Cardiac muscle cell (in vitro differentiated cells and primary cell): Measurements from ENCODE around the gene SH3PXD2B. TPM values are rescaled to one million over a fixed set of nuclear protein-coding genes. Genes with fewer than 3 reads are reported as not detected.
"Not testable (repeated sequence)": the region's sequence is repeated elsewhere in the genome, so short reads cannot be mapped to it uniquely, and the experiment has no call there.

Experiments
- DNase-seq, 2 donors: peaks; one replicate each; pipeline versions ENCODE4 v3.0.0 to v3.0.0-alpha.2; 2010 to 2017; ENCODE audit warnings: low read depth in 1 of 2, low spot score in 1 of 2
- H3K27ac ChIP-seq: fragments of 200-600 bp; sonication (generic); 2 replicates; pipeline ENCODE4 v1.5.1; 2016
- H3K27me3 ChIP-seq: fragments of 200-600 bp; sonication (generic); 2 replicates; pipeline ENCODE4 v1.6.0; 2016; ENCODE audit warnings: control low read depth
- H3K36me3 ChIP-seq: fragments of 200-600 bp; sonication (generic); 2 replicates; pipeline ENCODE4 v1.5.1; 2016; ENCODE audit warnings: control low read depth
- H3K4me1 ChIP-seq: fragments of 200-600 bp; sonication (generic); 2 replicates; pipeline ENCODE4 v1.8.1; 2017; ENCODE audit warnings: low read depth, mild to moderate bottlenecking, mixed run types
- H3K4me3 ChIP-seq: fragments of 200-600 bp; sonication (generic); 2 replicates; pipeline ENCODE4 v1.5.1; 2016; ENCODE audit warnings: mild to moderate bottlenecking
- H3K9me3 ChIP-seq: fragments of 200-600 bp; sonication (generic); 2 replicates; pipeline ENCODE4 v1.5.1; 2017; ENCODE audit warnings: low read depth, mild to moderate bottlenecking, control low read depth
- CTCF ChIP-seq: IDR thresholded peaks from 2 replicates; pipeline ENCODE4 v1.5.1; 2012; ENCODE audit warnings: low read depth, mild to moderate bottlenecking, low read length
- polyA plus RNA-seq: library from polyadenylated mRNA; unstranded; fragments of >200 nt; fragmentation: Nextera tagmentation; extraction: Ambion mirVana; gene quantifications from 2 replicates; pipeline ENCODE4 v1.2.1, GENCODE V29; 2016
- total RNA-seq: library from RNA; depleted of rRNA; stranded (reverse); fragments of >200 nt; gene quantifications from 2 replicates; pipeline ENCODE4 v1.2.3, GENCODE V29; 2016

SH3PXD2B gene
- total and polyA plus RNA-seq, 2 experiments from 2014 or later, result 13.9 to 27.6 TPM

GRCh38 chr5:172411484-172412072, 42.7 kb downstream of the SH3PXD2B start:
- Histone ChIP-seq H3K9me3 (no peaks in the 10 kb centered on the region), H3K27ac (no peak overlapping the region), H3K4me1 (no peaks in the 10 kb centered on the region), H3K27me3 (no peaks in the 10 kb centered on the region), H3K4me3 (no peak overlapping the region), H3K36me3 (no peaks in the 10 kb centered on the region)
- TF ChIP-seq CTCF, result no peak
- peak in 1 of 2 donors; percentile 55 for DNase-seq

- TF ChIP-seq CTCF, result no peak
- peak in 1 of 2 donors; percentile 34 for DNase-seq
- Histone ChIP-seq H3K4me1 (no peaks in the 10 kb centered on the region), H3K27me3 (no peaks in the 10 kb centered on the region), H3K36me3 (no peaks in the 10 kb centered on the region), H3K9me3 (no peaks in the 10 kb centered on the region), H3K27ac (no peak overlapping the region), H3K4me3 (no peak overlapping the region)
Observed at GRCh38 chr5:172410662-172411483, 43.5 kb downstream of the SH3PXD2B start.

GRCh38 chr5:172410160-172410559, 44.2 kb downstream of the SH3PXD2B start:
- peaks cover 4% of the 10 kb centered on the region for H3K36me3 ChIP-seq
- H3K27ac ChIP-seq, result no peak overlapping the region
- no peak for TF ChIP-seq CTCF
- no peaks in the 10 kb centered on the region for H3K4me1 ChIP-seq
- no peaks in the 10 kb centered on the region for H3K9me3 ChIP-seq
- no peak overlapping the region for H3K4me3 ChIP-seq
- H3K27me3 ChIP-seq, result no peaks in the 10 kb centered on the region
- DNase-seq, result peak in 1 of 2 donors; percentile 22

- not testable (repeated sequence) for DNase-seq, H3K27ac ChIP-seq, H3K9me3 ChIP-seq, H3K36me3 ChIP-seq, H3K4me1 ChIP-seq, H3K27me3 ChIP-seq, H3K4me3 ChIP-seq
Observed at GRCh38 chr5:172409477-172409876, 44.8 kb downstream of the SH3PXD2B start.

- peak in 1 of 2 donors; percentile 32 for DNase-seq
- no peaks in the 10 kb centered on the region for H3K4me1 ChIP-seq
- H3K36me3 ChIP-seq, result peaks cover 9% of the 10 kb centered on the region
- no peak for TF ChIP-seq CTCF
- no peaks in the 10 kb centered on the region for H3K9me3 ChIP-seq
- H3K4me3 ChIP-seq, result no peak overlapping the region
- H3K27me3 ChIP-seq, result no peaks in the 10 kb centered on the region
- no peak overlapping the region for H3K27ac ChIP-seq
Observed at GRCh38 chr5:172407822-172408221, 46.5 kb downstream of the SH3PXD2B start.

GRCh38 chr5:172407241-172407691, 47.1 kb downstream of the SH3PXD2B start:
- Histone ChIP-seq H3K4me1 (no peaks in the 10 kb centered on the region), H3K36me3 (peaks cover 9% of the 10 kb centered on the region), H3K4me3 (no peak overlapping the region), H3K27me3 (no peaks in the 10 kb centered on the region), H3K9me3 (no peaks in the 10 kb centered on the region), H3K27ac (no peak overlapping the region)
- DNase-seq, result peak in 1 of 2 donors; percentile 36
- TF ChIP-seq CTCF, result no peak
